HepG2 (cell line): ENCODE data around the gene ATAD3C. TPM values are rescaled to one million over a fixed set of nuclear protein-coding genes. Genes with fewer than 3 reads are reported as not detected.

Experiments used
- BRD4 ChIP-seq: sonication (generic); formaldehyde crosslinking; IDR thresholded peaks from 2 replicates; pipeline ENCODE4 v1.4.0; 2020; ENCODE audit warnings: missing genetic modification reagents
- IRF9 ChIP-seq: sonication (generic); formaldehyde crosslinking; IDR thresholded peaks from 2 replicates; pipeline ENCODE4 v1.8.0; 2022; ENCODE audit warnings: missing genetic modification reagents, mild to moderate bottlenecking, borderline replicate concordance
- KMT2B ChIP-seq: IDR thresholded peaks from 2 replicates; pipeline ENCODE4 v1.6.1; 2016; ENCODE audit warnings: missing genetic modification reagents, missing compliant biosample characterization
- LRRFIP1 ChIP-seq: sonication (generic); formaldehyde crosslinking; conservative IDR thresholded peaks from 2 replicates; pipeline ENCODE4 v1.4.0; 2020; ENCODE audit warnings: missing genetic modification reagents
- MAFG ChIP-seq: sonication (generic); formaldehyde crosslinking; IDR thresholded peaks from 2 replicates; pipeline ENCODE4 v1.5.1; 2020; ENCODE audit warnings: mild to moderate bottlenecking, missing genetic modification reagents
- NFE2L1 ChIP-seq: sonication (generic); formaldehyde crosslinking; IDR thresholded peaks from 2 replicates; pipeline ENCODE4 v1.4.0; 2020; ENCODE audit warnings: missing genetic modification reagents, mild to moderate bottlenecking, borderline replicate concordance
- PAX8 ChIP-seq: sonication (generic); formaldehyde crosslinking; IDR thresholded peaks from 2 replicates; pipeline ENCODE4 v1.8.0; 2022; ENCODE audit warnings: mild to moderate bottlenecking, missing genetic modification reagents, borderline replicate concordance
- PHB2 ChIP-seq: fragments of 450-650 bp; IDR thresholded peaks from 2 replicates; pipeline ENCODE4 v1.6.1; 2018; ENCODE audit not compliant: partially characterized antibody
- RAD51 ChIP-seq: fragments of 450-650 bp; IDR thresholded peaks from 2 replicates; pipeline ENCODE4 v1.6.1; 2016; ENCODE audit warnings: borderline replicate concordance
- RARG ChIP-seq: sonication (generic); formaldehyde crosslinking; IDR thresholded peaks from 2 replicates; pipeline ENCODE4 v1.4.0; 2020; ENCODE audit warnings: low read depth, mild to moderate bottlenecking, missing genetic modification reagents
- RBFOX2 ChIP-seq: fragments of 200-400 bp; formaldehyde crosslinking; IDR thresholded peaks from 2 replicates; pipeline ENCODE4 v1.6.1; 2017; ENCODE audit warnings: low read depth, mild to moderate bottlenecking, low read length
- XRCC5 ChIP-seq: fragments of 200-400 bp; formaldehyde crosslinking; optimal IDR thresholded peaks from 2 replicates; pipeline ENCODE3; 2017; ENCODE audit warnings: mild to moderate bottlenecking, low read length
- ZBTB3 ChIP-seq: sonication (generic); formaldehyde crosslinking; IDR thresholded peaks from 2 replicates; pipeline ENCODE4 v1.4.0; 2020; ENCODE audit warnings: low read depth, mild to moderate bottlenecking, moderate library complexity, missing genetic modification reagents, borderline replicate concordance
- ZNF124 ChIP-seq: sonication (generic); formaldehyde crosslinking; IDR thresholded peaks from 2 replicates; pipeline ENCODE4 v1.4.0; 2020; ENCODE audit warnings: missing genetic modification reagents
- ZNF230 ChIP-seq: sonication (generic); formaldehyde crosslinking; IDR thresholded peaks from 2 replicates; pipeline ENCODE4 v1.4.0; 2020; ENCODE audit warnings: mild to moderate bottlenecking, missing genetic modification reagents
- ZNF280B ChIP-seq: sonication (generic); formaldehyde crosslinking; IDR thresholded peaks from 2 replicates; pipeline ENCODE4 v1.5.0; 2020; ENCODE audit warnings: missing genetic modification reagents, mild to moderate bottlenecking, borderline replicate concordance
- ZNF501 ChIP-seq: sonication (generic); formaldehyde crosslinking; IDR thresholded peaks from 2 replicates; pipeline ENCODE4 v1.5.1; 2020; ENCODE audit warnings: mild to moderate bottlenecking, moderate library complexity, missing genetic modification reagents
- ZNF766 ChIP-seq: sonication (generic); formaldehyde crosslinking; IDR thresholded peaks from 2 replicates; pipeline ENCODE4 v1.5.0; 2020; ENCODE audit warnings: missing genetic modification reagents, borderline replicate concordance
- ZNF773 ChIP-seq: sonication (generic); formaldehyde crosslinking; IDR thresholded peaks from 2 replicates; pipeline ENCODE4 v1.4.0; 2020; ENCODE audit warnings: missing genetic modification reagents, borderline replicate concordance
- ZNF792 ChIP-seq: IDR thresholded peaks from 2 replicates; pipeline ENCODE4 v1.6.1; 2016
- ZNF816 ChIP-seq: sonication (generic); formaldehyde crosslinking; IDR thresholded peaks from 2 replicates; pipeline ENCODE4 v1.8.0; 2022; ENCODE audit warnings: missing genetic modification reagents, mild to moderate bottlenecking, borderline replicate concordance
- ZNF839 ChIP-seq: sonication (generic); formaldehyde crosslinking; IDR thresholded peaks from 2 replicates; pipeline ENCODE4 v1.4.0; 2020; ENCODE audit warnings: missing genetic modification reagents, mild to moderate bottlenecking, borderline replicate concordance
- ZSCAN20 ChIP-seq: sonication (generic); formaldehyde crosslinking; IDR thresholded peaks from 2 replicates; pipeline ENCODE4 v1.4.0; 2020; ENCODE audit warnings: missing genetic modification reagents, mild to moderate bottlenecking, borderline replicate concordance
- polyA plus RNA-seq, 8 experiments: library from polyadenylated mRNA; depleted of rRNA in 3 of 8; stranded (reverse) in 7 of 8; unstranded in 1 of 8; fragments of >200 nt; fragmentation: Illumina TruSeq in 4 of 8; extraction: Trizol in 4 of 8; gene quantifications; 2 replicates each; pipeline versions ENCODE4 v1.2.1 to v1.2.3, GENCODE V29; 2011 to 2016; ENCODE audit warnings: low read depth in 4 of 8, missing spikeins in 1 of 8, mixed read lengths in 1 of 8; ENCODE audit not compliant: insufficient read depth in 1 of 8
- total RNA-seq, 5 experiments: library from RNA; depleted of rRNA; stranded (reverse); fragments of >200 nt; fragmentation: Illumina TruSeq; extraction: Trizol; gene quantifications; 2 replicates each; pipeline ENCODE4 v1.2.3, GENCODE V29; 2016; ENCODE audit warnings: low read depth in 1 of 5
- TF ChIP-seq, protein P1 (sequence below): sonication (generic); formaldehyde crosslinking; IDR thresholded peaks from 2 replicates; pipeline ENCODE4 v1.5.0; 2020; ENCODE audit warnings: missing genetic modification reagents, mild to moderate bottlenecking, borderline replicate concordance

Gene ATAD3C
- total and polyA plus RNA-seq, 2 of the 13 experiments (the other 11 are each of a cell fraction or from before 2014, with no cell fraction given), result 2.4 to 3.2 TPM

- TF ChIP-seq IRF9 (CRISPR knock-in tag) (peak; percentile 18; the same call in 1 of the 2 replicates), ZNF230 (CRISPR knock-in tag) (no peak; the same call in 1 of the 2 replicates), PHB2 (no peak), MAFG (CRISPR knock-in tag) (no peak), ZBTB3 (CRISPR knock-in tag) (peak; percentile 71; the same call in 1 of the 2 replicates), ZNF280B (no peak), ZNF773 (CRISPR knock-in tag) (no peak), KMT2B (CRISPR knock-in tag) (peak; percentile 54; the same call in 1 of the 2 replicates), RBFOX2 (peak; percentile 86), LRRFIP1 (CRISPR knock-in tag) (no peak), ZNF839 (CRISPR knock-in tag) (no peak), ZNF501 (CRISPR knock-in tag) (peak; percentile 86), ZNF124 (no peak), ZSCAN20 (CRISPR knock-in tag) (no peak), NFE2L1 (CRISPR knock-in tag) (no peak), PAX8 (CRISPR knock-in tag) (no peak), ZNF766 (CRISPR knock-in tag) (no peak), BRD4 (CRISPR knock-in tag) (peak; percentile 47; the same call in 1 of the 2 replicates), RARG (CRISPR knock-in tag) (0 out of 2 replicates have a peak, but pooled peaks have one; percentile 40), ZNF816 (CRISPR knock-in tag) (no peak), RAD51 (no peak), XRCC5 (peak; percentile 87), ZNF792 (CRISPR knock-in tag) (peak; percentile 90)
- TF ChIP-seq, protein P1, sequence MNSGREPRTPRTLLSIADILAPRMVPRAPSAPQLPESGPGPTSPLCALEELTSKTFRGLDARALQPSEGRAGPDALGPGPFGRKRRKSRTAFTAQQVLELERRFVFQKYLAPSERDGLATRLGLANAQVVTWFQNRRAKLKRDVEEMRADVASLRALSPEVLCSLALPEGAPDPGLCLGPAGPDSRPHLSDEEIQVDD (CRISPR knock-in tag), result no peak
Observed at GRCh38 chr1:1432951-1433803, 16.3 kb upstream of the ATAD3C start (continued).
